ENCODE results near the gene AKR1D1. TPM values are rescaled to one million over a fixed set of nuclear protein-coding genes. Genes with fewer than 3 reads are reported as not detected.
"Not testable (repeated sequence)": the region's sequence is repeated elsewhere in the genome, so short reads cannot be mapped to it uniquely, and the experiment has no call there.

Gene AKR1D1
- total RNA-seq: not detected
- long read RNA-seq, partial matches to known transcripts: 0 of 1 reads
- long read RNA-seq, other reads (novel, unspliced or antisense): 1 of 1 reads

- ATAC-seq (no peak), DNase-seq (no peak)
- intact Hi-C loops (cut with DNase I, micrococcal nuclease): no loop called here
Observed at GRCh38 chr7:138076196-138076595, at the start of gene AKR1D1. Gene AKR1D1 (plus strand): TSS chr7:138076459. CDS start chr7:138076519, 60 bp downstream.

GRCh38 chr7:138027100-138027499, 49.2 kb upstream of the AKR1D1 start:
- ATAC-seq (no peak), DNase-seq (no peak)
- intact Hi-C loops (cut with DNase I, micrococcal nuclease): no loop called here

GRCh38 chr7:138029126-138029525, 47.1 kb upstream of the AKR1D1 start:
- DNase-seq (no peak), ATAC-seq (no peak)
- intact Hi-C loops (cut with DNase I, micrococcal nuclease): no loop called here

GRCh38 chr7:138029941-138030340, 46.3 kb upstream of the AKR1D1 start:
- DNase-seq (no peak), ATAC-seq (no peak)
- intact Hi-C loops (cut with DNase I, micrococcal nuclease): no loop called here

- DNase-seq (no peak), ATAC-seq (no peak)
- intact Hi-C loops (cut with DNase I, micrococcal nuclease): no loop called here
Observed at GRCh38 chr7:138030679-138031351, 45.4 kb upstream of the AKR1D1 start.

GRCh38 chr7:138032186-138032585, 44.1 kb upstream of the AKR1D1 start:
- no peak for ATAC-seq

GRCh38 chr7:138032770-138033169, 43.5 kb upstream of the AKR1D1 start:
- ATAC-seq: no peak
- intact Hi-C loops (cut with DNase I, micrococcal nuclease): no loop called here
- no peak for DNase-seq

More at GRCh38 chr7:138032186-138032585, 44.1 kb upstream of the AKR1D1 start:
- intact Hi-C loops (cut with DNase I, micrococcal nuclease): no loop called here
- no peak for DNase-seq

GRCh38 chr7:138033241-138033640, 43.0 kb upstream of the AKR1D1 start:
- no peak for DNase-seq
- intact Hi-C loops (cut with DNase I, micrococcal nuclease): no loop called here
- no peak for ATAC-seq

GRCh38 chr7:138036135-138036534, 40.1 kb upstream of the AKR1D1 start:
- ATAC-seq (no peak), DNase-seq (no peak)
- intact Hi-C loops (cut with DNase I, micrococcal nuclease): no loop called here

GRCh38 chr7:138040063-138040462, 36.2 kb upstream of the AKR1D1 start:
- ATAC-seq; intact Hi-C loops (cut with DNase I, micrococcal nuclease); DNase-seq: not testable (repeated sequence)

GRCh38 chr7:138044897-138045296, 31.4 kb upstream of the AKR1D1 start:
- intact Hi-C loops (cut with DNase I, micrococcal nuclease): no loop called here
- DNase-seq: no peak
- no peak for ATAC-seq

GRCh38 chr7:138047907-138048306, 28.4 kb upstream of the AKR1D1 start:
- intact Hi-C loops (cut with DNase I, micrococcal nuclease): no loop called here
- DNase-seq (no peak), ATAC-seq (no peak)

- DNase-seq (no peak), ATAC-seq (no peak)
- intact Hi-C loops (cut with DNase I, micrococcal nuclease): no loop called here
Observed at GRCh38 chr7:138049505-138050116, 26.6 kb upstream of the AKR1D1 start.

GRCh38 chr7:138051712-138052247, 24.5 kb upstream of the AKR1D1 start:
- ATAC-seq; DNase-seq; intact Hi-C loops (cut with DNase I, micrococcal nuclease): not testable (repeated sequence)

- DNase-seq: no peak
- intact Hi-C loops (cut with DNase I, micrococcal nuclease): no loop called here
- no peak for ATAC-seq
Observed at GRCh38 chr7:138052696-138053095, 23.6 kb upstream of the AKR1D1 start.

- DNase-seq; ATAC-seq; intact Hi-C loops (cut with DNase I, micrococcal nuclease): not testable (repeated sequence)
Observed at GRCh38 chr7:138055698-138056097, 20.6 kb upstream of the AKR1D1 start.

GRCh38 chr7:138063400-138063799, 12.9 kb upstream of the AKR1D1 start:
- no peak for ATAC-seq
- DNase-seq: no peak
- intact Hi-C loops (cut with DNase I, micrococcal nuclease): no loop called here

- ATAC-seq (no peak), DNase-seq (no peak)
- intact Hi-C loops (cut with DNase I, micrococcal nuclease): no loop called here
Observed at GRCh38 chr7:138064856-138065357, 11.4 kb upstream of the AKR1D1 start.

- ATAC-seq: no peak
- no peak for DNase-seq
- intact Hi-C loops (cut with DNase I, micrococcal nuclease): no loop called here
Observed at GRCh38 chr7:138065827-138066226, 10.4 kb upstream of the AKR1D1 start.

GRCh38 chr7:138066954-138067394, 9.3 kb upstream of the AKR1D1 start:
- ATAC-seq (no peak), DNase-seq (no peak)
- intact Hi-C loops (cut with DNase I, micrococcal nuclease): no loop called here

All from left colon (tissue), 2 donors.